HG03066 (cell line): ENCODE results near the gene TMEM239.

ENCODE experiments used
- ATAC-seq: cut with Tn5 transposase; IDR thresholded peaks from one replicate; pipeline ENCODE4 v1.9.1; 2021; ENCODE audit warnings: low read depth; ENCODE audit not compliant: unreplicated experiment

TMEM239 gene

DNA sequence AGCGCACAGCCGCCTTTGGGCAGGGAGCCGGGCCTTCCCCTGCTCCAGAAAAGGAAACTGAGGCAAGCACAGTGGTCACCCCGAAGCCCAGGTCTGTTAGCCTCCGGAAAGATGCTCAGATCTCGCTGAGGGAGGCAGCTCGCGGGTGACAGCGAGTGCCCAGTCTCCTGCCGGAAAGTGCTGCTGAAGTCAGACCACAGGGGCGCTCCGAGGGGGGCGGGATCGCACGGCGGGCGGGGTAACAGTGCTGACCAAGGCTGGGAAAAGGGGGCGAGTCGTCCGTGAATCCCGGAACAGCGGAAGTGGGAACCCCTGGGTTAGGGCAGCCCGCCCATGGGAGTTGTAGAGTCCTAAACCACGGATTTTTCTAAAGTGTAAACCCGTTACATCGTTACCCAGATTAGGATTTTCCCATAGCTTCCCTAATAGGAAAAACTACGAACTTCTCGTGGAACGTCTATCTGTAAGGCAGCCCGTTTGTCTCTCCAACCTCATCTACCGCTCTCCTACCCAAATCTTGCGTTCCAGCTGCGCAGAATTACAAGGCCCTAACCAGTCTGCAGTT lies 24.9 kb downstream of the TMEM239 start:
- ATAC-seq: peak; percentile 42

DNA sequence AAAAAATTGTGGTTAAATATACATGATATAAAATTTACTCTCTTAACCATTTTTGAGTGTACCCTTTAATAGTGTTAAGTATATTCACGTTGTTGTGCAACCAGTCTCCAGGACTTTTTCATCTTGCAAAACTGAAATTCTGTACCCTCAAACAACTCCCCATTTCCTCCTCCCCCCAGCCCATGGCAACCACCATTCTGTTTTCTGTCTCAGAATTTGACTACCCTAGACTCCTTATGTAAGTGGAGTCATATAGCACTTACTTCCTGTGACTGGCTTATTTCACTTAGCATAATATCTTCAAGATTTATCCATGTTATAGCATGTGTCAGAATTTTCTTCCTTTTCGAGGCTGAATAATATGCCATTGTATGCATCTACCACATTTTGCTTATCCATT lies 29.4 kb downstream of the TMEM239 start:
- ATAC-seq: no peak

DNA sequence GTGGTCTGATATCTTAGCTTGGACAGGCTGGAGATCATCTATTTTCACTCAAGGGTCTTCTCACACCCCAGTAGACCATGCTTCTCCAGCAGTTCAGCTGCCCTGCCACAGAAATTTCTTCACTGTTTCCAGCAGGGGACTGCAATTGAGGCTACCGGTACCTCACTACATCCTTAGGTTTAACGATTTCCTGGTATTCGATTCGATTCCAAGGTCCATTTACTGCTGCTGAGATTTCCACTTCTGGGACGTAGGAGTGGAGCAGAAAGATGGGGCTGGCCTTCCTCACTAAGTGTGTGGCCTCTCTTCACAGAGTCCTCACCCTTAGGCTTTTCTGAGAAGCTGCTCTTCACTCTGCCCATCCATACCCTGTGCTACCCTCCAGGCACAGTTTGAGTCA lies 30.5 kb downstream of the TMEM239 start:
- no peak for ATAC-seq

DNA sequence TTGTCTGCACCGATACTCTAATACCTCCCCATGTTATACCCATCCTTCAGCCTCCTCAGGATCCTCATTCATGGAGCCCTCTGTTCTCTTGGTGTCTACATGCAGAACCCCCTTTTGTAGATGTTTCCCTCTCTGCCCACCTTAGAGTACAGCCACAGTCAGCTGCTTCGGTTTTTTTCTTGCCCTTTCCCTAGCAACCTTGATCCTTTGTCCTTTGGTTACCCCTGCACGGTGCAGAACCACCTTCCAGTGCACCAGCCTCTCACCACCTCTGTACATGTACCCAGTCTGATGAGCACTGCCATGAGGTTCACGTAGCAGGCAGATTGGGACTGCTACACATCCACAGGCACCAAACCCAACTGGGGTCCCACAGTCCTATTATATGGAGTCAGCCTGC lies 31.6 kb downstream of the TMEM239 start:
- no peak for ATAC-seq

DNA sequence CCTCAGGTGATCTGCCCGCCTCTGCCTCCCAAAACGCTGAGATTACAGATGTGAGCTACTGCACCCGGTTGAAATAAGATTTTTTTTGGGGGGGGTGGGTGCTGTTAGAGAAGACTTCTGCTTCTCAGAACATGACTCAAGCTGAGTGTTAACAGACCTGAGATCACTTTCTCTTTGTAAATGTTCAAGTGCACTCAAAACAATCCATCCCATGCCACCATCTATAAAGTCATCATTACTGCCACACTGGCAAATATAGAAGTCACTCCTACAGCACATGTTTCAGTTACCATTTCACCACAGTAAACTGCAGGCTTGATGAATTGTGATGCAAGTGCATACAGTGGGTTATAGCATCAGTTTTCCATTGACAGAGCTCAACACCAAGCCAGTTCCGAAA lies 33.4 kb downstream of the TMEM239 start:
- no peak for ATAC-seq

DNA sequence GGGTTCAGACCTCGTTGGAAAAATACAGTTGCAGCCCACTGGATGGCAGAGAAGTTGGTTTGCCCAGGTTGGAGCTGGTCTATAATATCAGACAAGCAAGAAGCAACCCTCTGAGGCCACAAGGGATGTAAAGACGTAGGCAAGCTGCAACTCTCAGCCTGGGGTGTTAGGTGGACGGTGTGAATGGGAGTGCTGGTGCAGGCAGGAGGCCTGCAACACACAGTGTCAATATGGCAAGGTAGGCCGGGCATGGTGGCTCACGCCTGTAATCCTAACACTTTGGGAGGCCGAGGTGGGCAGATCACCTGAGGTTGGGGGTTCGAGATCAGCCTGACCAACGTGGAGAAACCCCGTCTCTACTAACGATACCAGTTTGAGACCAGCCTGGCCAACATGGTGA lies 34.9 kb downstream of the TMEM239 start:
- ATAC-seq: no peak

DNA sequence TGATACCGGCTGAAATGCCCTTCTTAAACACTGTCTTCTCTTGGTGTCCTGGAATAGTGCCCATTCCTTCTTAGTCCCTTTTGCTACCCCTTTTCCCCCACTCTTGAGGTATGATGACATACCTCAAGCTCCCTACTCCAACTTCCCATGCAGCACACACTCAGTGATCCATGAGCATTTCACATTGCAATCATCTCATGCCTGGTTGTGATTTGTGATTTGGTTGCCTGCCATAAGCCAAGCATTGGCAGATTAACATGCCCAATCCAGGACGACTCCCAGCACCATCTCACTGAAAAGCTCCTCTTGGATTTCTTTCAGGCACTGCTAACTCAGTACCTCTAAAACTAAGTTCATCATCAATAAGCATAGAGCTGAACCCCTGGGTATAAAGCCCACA lies 42.4 kb downstream of the TMEM239 start:
- no peak for ATAC-seq

DNA sequence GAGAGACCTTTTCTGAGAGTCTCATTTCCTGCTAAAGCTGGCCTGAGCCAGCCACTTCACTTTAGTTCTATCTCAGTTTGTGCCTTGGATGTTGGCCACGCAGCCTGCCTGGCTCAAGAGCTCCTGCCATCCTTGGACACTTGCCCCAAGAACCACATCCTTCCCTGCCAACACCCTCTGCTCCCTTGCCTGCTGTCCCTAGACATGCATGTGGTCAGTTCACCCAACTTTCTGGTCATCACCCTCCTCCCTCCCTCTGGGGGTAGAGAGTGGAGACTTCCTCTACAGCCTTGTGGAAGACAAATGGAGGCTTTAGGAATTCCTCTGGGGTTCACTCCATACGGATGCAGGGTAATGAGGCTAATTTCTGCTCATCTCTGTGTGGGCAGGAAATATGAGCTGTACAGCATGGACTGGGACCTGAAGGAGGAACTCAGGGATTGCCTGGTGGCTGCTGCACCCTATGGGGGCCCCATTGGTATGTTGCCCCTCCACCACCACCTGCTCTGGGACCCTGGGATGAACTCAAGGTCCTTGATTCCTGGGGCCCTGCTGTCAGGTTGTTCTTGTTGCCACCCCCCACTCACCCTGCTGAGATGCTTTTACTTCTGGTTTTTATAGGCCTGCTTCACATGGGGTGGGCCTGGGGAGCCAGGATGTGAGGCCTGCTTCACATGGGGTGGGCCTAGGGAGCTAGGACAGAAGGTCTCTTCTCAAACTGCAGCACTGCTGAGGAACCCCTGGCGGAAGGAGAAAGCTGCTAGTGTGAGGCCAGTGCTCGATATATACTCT lies 43.4 kb downstream of the TMEM239 start:
- ATAC-seq: no peak

DNA sequence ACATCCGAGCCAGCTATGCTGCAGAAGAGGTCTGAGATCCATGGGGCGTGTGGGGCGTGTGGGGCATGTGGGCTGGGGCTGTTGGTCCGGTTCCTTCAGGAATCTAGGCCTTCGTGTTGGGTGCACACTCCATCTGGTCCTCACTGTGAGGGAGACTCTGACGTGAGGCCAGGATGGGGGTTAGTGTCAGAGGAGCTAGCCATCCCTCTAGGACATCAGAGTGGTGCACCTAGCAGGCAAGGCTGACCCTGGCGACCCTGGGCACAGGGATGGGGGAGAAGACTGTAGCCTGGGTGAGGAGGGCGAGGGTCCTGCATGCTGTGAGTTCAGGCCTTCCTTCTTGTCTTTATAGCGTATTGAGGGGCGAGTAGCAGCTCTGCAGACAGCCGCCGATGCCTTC lies 48.5 kb downstream of the TMEM239 start:
- ATAC-seq: no peak

DNA sequence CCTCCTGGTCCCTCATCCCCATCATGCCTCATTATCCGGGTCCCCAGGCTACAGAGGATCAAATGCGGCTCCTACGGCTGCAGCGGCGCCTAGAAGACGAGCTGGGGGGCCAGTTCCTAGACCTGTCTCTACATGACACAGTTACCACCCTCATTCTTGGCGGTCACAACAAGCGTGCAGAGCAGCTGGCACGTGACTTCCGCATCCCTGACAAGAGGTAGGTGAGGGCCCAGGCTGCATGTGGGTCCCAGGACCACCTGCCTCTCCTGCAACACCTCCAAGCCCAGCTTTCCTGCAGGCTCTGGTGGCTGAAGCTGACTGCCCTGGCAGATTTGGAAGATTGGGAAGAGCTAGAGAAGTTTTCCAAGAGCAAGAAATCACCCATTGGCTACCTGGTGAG lies 48.9 kb downstream of the TMEM239 start:
- no peak for ATAC-seq

DNA sequence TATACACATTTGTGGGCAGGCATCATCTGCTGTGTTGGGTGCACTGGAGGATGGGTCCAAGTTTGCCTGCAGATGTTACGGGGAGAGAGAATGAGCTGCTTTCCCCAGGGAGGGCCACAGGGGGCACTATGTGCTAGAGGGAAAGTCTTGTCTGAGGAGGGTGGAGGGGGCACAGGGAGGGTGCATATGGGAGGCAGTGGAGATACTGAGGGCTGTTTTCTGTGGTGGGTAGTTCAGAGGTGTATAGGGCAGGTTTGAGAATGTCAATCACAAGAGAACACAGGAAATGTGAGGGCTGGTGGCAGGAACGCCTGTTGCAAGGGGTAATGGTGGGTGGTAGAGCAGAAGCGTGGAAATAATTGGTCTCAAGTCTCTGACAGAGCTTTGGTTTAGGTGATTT lies 49.5 kb downstream of the TMEM239 start:
- ATAC-seq: no peak

DNA sequence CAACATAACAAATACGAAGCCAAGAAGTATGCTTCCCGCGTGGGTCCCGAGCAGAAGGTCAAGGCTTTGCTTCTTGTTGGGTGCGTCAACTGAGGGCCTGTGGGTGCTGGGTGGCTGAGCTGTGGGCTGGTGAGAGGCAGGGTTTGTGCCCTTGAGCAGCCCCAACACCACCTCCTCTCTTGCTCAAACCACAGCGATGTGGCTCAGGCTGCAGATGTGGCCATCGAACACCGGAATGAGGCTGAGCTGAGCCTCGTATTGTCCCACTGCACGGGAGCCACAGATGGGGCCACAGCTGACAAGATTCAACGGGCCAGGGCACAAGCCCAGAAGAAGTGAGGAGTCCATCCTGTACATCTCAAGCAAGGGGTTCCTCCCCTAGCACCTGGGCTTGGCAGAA lies 50.1 kb downstream of the TMEM239 start:
- ATAC-seq: no peak

DNA sequence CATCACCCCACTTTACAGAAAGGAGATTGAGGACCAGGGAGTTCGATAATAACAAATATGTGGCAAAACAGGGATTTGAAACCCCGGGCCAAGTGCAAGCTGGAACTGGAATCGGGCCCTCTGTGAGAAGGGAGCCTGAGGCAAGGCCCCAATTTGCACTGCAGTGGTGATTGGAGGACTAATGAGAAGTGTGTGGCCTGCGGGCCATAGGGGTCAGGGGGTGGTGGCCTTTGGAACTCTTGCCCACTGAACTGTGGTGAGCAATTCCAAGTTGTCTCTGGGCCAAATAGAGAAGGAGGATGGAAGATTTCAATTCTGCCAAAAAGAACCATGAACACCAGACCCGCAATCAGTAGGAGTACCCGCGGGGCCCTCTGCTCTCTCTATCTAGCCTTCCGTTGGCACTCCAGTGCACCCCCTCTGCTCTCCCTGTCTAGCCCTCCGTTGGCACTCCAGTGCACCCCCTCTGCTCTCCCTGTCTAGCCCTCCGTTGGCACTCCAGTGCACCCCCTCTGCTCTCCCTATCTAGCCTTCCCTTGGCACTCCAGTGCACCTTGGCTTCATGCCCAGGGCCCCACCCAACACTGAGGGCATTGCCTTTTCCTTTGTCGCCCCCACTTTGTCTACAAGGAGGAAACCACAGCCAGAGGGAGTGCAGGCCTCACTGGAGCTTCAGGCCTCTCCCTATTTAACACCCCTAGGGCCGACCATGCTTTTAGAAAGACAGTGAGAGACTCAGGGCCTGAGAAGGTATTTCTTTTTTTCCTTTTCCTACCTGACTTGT lies 51.1 kb downstream of the TMEM239 start:
- no peak for ATAC-seq
